Stimulated activated naive CD4-positive, alpha-beta T cell treated with Interleukin-2 at 50 U/mL for 16 hours (primary cell): ENCODE data around the gene SASS6.
"Not testable (repeated sequence)": the region's sequence is repeated elsewhere in the genome, so short reads cannot be mapped to it uniquely, and the experiment has no call there.

Experiments used
- DNase-seq: peaks from one replicate; lab custom pipeline; 2025; lab: John Stamatoyannopoulos, UW

The SASS6 gene

GRCh38 chr1:100107696-100108095, 25.0 kb downstream of the SASS6 start:
- DNase-seq, result no peak

DNA sequence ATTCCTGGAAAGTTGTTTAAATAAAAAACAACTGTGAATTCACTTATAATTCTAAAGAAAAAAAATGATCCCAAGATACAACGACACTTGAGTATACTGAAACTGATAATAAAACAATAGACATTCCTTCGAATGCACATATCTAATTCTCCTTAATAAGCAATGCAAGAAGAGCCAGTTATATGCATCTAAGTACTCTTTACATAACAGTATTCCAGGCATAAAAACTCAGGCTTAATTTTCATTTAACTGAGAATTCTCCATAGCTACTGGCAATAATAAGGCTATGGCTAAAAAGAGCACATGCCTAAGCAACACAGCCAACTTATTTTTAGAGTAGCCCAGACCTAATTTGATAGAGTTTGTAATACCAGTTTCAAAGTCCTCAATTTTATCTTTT, 31.2 kb downstream of the SASS6 start:
- no peak for DNase-seq

- no peak for DNase-seq
These were observed 32.5 kb downstream of the SASS6 start for GRCh38 chr1:100100202-100100601.

DNA sequence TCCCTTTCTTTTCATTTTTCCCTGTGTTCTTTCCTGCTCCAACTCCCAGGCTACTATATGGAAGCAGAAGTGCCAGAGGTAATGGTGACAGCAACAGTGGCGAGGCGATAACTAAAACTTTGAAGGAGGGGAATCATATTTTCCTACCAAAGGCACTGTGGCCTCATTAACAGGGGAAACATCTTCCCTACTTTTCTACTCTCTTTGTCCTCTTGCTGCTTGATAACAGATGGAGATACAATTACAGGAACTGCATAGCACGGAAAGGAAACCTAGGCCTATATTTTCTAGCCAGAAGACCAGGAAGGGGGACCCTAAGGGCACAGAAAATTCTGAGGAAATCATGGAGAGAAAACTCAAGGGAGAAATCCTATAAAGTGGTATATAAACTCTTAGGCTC, 42.3 kb downstream of the SASS6 start:
- DNase-seq, result no peak

GRCh38 chr1:100089082-100089481, 43.6 kb downstream of the SASS6 start:
- DNase-seq, result no peak

- no peak for DNase-seq
These were observed 45.3 kb downstream of the SASS6 start for GRCh38 chr1:100087396-100087795.

GRCh38 chr1:100080331-100080730, 52.4 kb downstream of the SASS6 start:
- DNase-seq, result no peak

DNA sequence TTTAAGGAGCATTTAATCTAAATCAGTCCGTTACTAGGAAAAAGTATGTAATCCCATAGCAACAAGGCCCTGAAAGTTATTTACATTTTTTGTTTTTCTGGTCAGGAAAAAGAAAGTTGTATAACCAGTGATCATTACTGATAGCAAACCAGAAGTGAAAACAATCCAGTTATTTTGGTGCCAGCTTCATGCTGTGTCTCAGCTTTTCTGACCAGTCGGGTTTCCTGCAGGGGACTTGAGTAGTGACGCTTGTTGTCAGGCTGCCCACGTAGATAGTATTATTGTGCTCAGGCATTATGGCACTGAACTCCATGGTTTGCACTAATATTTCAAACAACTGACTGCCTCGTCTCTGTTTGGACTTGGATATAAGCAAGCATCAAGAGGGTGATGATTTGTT, 55.2 kb downstream of the SASS6 start:
- DNase-seq, result no peak

DNA sequence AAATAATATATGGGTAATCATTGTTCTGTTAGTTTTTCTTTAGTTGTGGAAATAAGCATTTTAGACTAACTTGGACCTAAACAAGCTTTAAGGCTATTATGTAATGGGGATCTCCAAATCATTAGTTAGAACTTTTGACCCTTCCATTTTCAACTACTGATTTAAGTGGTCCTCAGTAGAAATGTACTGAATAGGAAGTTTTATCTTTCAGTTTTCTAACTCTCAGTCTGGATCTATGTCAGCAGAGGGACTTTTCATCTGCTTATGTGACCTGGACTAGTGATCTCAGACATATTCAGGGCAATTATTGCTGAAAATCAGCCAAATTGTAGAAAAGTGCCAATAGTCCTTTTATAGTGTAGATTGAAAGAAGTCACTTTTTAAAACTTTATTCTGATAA, 56.0 kb downstream of the SASS6 start:
- no peak for DNase-seq

DNA sequence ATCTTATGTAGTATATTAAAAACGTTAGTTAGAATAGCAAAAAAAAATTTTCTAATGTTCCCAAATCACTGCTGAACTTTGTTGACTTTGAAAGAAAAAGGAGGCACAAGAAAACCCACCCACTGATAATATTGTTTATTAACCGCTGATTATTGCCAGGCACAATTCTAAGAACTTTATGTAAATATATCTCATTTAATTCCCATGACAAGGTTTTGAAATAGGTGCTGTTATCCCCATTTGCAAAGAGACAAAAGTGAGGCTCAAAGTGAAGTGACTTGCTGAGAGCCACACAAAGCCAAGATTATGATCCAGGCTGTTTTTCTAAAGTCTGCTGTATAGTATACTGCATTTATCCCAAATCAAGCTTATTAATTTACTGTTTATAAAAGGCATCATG, 56.4 kb downstream of the SASS6 start:
- no peak for DNase-seq

DNA sequence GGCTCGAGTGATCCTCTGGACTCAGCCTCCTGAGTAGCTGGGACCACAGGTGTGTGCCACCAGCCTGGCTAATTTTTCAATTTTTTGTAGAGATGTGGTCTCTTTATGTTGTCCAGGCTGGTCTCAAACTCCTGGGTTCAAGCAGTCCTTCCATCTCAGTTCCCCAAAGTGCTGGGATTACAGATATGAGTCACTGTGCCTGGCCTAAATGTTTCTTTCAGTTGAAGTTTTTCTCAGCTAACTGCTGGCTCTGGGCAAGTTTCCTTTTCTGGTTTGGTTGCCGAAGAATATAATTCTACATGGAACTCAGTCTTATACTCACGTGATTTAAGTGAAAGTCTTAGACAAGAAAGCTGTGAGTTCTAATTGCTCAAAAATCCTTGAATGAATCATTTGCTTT, 57.0 kb downstream of the SASS6 start:
- DNase-seq, result no peak

GRCh38 chr1:100074604-100075395, 57.9 kb downstream of the SASS6 start:
- DNase-seq, result no peak

DNA sequence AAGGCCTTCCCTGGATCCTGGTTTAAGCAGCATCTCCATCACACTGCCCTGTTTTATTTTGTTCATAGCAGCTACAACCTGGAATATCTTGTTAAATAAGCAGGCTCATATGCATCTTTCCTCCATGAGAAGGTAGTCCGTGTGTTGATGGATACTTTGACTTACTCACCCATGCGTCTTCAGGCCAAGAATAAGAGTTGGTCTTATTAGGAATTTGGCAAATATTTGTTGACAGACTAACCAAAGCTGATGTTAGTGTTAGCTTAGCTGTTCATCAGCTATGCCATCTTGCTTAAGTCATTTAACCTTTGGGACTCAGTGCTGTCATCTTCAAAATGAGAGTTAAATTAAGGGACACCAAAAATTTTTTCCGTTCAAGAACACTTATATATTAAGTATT, 59.2 kb downstream of the SASS6 start:
- DNase-seq, result no peak

- DNase-seq, result no peak
These were observed 62.4 kb downstream of the SASS6 start for GRCh38 chr1:100070201-100070939.

- DNase-seq, result no peak
These were observed 66.8 kb downstream of the SASS6 start for GRCh38 chr1:100065969-100066227.

GRCh38 chr1:100065183-100065968, 67.4 kb downstream of the SASS6 start:
- no peak for DNase-seq

DNA sequence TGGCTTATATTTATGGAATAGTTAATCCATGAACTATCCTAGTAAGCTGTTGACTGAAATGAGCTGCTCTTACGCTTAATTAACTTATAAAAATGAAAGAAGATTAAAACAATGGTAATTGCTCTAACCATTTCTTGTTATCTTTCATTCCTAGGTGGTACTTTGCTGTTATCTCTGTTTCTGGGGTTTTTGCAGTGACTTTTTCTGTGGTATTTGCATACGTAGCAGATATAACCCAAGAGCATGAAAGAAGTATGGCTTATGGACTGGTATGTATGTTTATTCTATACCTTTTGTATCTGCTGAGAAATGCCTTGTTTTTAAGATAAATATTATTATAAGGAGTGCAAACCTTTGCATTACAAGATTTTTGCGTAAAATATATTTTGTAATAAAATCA, 71.0 kb downstream of the SASS6 start:
- DNase-seq, result no peak

- DNase-seq, result no peak
These were observed 79.0 kb downstream of the SASS6 start for GRCh38 chr1:100053727-100054126.

GRCh38 chr1:100053119-100053518, 79.6 kb downstream of the SASS6 start:
- no peak for DNase-seq

GRCh38 chr1:100051893-100052292, 80.8 kb downstream of the SASS6 start:
- no peak for DNase-seq

GRCh38 chr1:100051401-100051800, 81.3 kb downstream of the SASS6 start:
- no peak for DNase-seq

DNA sequence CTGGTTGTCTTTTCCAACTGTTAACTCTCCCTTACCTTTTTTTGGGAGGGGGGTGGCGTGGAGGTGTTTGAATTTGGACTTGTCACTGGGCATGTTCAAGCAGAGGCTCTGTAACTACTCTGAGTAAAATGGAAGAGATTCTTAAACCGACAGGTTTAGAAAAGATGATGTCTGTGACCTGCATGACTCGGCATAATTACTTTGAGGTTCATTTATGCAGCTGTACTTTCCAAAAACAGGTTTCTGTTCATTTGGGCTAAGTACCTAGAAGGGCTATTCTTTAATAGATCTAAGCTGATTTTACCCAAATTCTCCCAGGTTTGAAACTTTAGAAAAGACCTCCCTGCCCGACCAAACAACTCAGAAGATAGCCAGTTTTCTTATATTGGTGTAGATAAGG, 82.6 kb downstream of the SASS6 start:
- no peak for DNase-seq

- DNase-seq, result not testable (repeated sequence)
These were observed 85.5 kb downstream of the SASS6 start for GRCh38 chr1:100047235-100047708.
